HG02798 (cell line): ENCODE results near the gene RELA.
A peak's percentile ranks its signal among the peaks of the same experiment; 100 is the strongest.
"Not testable (repeated sequence)": the region's sequence is repeated elsewhere in the genome, so short reads cannot be mapped to it uniquely, and the experiment has no call there.

Experiments used
- ATAC-seq: cut with Tn5 transposase; IDR thresholded peaks from one replicate; pipeline ENCODE4 v1.9.1; 2021; ENCODE audit warnings: mild to moderate bottlenecking; ENCODE audit not compliant: unreplicated experiment, poor library complexity

The RELA gene

GRCh38 chr11:65672982-65673381 is 10.3 kb upstream of the RELA start:
- no peak for ATAC-seq

- no peak for ATAC-seq
Observed at GRCh38 chr11:65672180-65672860, 9.6 kb upstream of the RELA start.

GRCh38 chr11:65663639-65664200 is 1.0 kb upstream of the RELA start:
- ATAC-seq = peak; percentile 20

- no peak for ATAC-seq
Observed at GRCh38 chr11:65662247-65662798, 393 bp downstream of the RELA start.

GRCh38 chr11:65661599-65662246 is 993 bp downstream of the RELA start:
- ATAC-seq = no peak

GRCh38 chr11:65660908-65661307 is 1.8 kb downstream of the RELA start:
- ATAC-seq = not testable (repeated sequence)

- ATAC-seq = no peak
Observed at GRCh38 chr11:65660038-65660437, 2.7 kb downstream of the RELA start.

GRCh38 chr11:65658174-65659021 is 4.3 kb downstream of the RELA start:
- no peak for ATAC-seq

GRCh38 chr11:65657426-65657825 is 5.3 kb downstream of the RELA start:
- no peak for ATAC-seq

GRCh38 chr11:65655570-65656332 is 7.0 kb downstream of the RELA start:
- no peak for ATAC-seq

GRCh38 chr11:65654375-65655349 is 8.1 kb downstream of the RELA start:
- ATAC-seq = no peak

GRCh38 chr11:65653229-65654225 is 9.2 kb downstream of the RELA start:
- ATAC-seq = peak; percentile 0

- ATAC-seq = peak; percentile 86
Observed at GRCh38 chr11:65652511-65653228, 10.0 kb downstream of the RELA start.

- ATAC-seq = no peak
Observed at GRCh38 chr11:65651589-65652510, 10.9 kb downstream of the RELA start.

GRCh38 chr11:65651339-65651588 is 11.5 kb downstream of the RELA start:
- ATAC-seq = no peak
